Fibroblast of the conjunctiva (primary cell): ENCODE data around the gene MRAP2.

Source experiments
- DNase-seq: peaks from one replicate; pipeline ENCODE4 v3.0.0-alpha.2; 2010; ENCODE audit warnings: low read depth

MRAP2 gene

GRCh38 chr6:84033523-84034451 is at the start of gene MRAP2:
Gene MRAP2, plus strand, starts transcription at chr6:84033772. Its CDS starts 21,547 bp downstream, at chr6:84055319.
- no peak for DNase-seq

DNA sequence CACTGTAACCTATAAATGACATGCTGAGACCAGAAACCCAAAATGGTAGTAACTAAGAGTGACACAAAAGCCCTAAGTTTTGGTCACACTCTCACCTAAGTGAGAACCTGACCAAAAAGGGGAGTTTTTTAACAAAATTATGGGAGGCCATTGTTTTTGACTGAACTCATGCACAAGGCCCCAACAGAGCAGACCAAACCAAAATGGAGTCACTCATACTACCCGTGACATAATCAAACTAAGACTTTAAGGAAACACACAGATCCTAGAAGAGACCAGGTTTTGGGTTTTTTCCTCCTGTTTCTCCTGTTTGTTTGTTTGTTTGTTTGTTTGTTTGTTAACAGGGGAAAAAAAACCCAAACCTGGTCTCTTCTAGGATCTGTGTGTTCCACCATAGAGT is 49.2 kb upstream of the MRAP2 start:
- DNase-seq = no peak

DNA sequence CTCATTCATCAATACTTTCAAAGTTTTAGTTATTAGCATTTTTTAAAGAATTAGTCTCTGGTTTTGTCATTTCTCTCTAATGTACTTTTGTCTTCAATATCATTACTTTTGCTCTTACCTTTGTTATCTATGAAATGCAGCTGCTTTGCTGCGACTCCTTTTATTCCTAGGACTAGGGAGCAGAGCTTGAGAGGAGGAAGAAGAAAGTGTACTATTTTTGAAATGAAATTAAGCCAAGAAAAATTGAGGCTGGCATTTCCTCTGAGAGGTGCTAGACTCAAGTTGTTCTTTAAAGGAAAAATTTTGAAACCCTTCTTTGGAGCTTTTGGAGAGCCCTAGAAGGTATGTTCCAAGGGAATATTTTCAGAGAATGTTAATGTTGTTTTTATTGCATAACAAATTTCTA is 48.3 kb upstream of the MRAP2 start:
- no peak for DNase-seq

DNA sequence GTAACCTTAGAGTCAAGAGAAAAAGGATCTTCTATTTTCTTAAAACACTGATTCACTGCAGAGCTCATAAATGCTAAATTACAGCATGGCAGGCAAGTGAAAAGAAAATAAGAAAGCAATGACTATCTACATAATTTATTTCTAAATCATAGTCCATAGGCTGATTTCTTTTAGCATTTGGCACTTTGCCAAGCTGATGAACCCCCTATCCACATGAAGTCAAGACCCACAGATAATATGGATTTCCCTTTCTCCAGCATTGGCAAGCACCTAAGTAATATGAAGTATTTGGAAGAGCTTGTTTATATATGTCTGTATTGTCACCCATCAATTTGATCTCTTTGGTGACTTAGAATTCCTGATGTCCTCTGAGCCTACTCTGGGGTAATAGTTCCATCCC is 47.9 kb upstream of the MRAP2 start:
- no peak for DNase-seq

DNA sequence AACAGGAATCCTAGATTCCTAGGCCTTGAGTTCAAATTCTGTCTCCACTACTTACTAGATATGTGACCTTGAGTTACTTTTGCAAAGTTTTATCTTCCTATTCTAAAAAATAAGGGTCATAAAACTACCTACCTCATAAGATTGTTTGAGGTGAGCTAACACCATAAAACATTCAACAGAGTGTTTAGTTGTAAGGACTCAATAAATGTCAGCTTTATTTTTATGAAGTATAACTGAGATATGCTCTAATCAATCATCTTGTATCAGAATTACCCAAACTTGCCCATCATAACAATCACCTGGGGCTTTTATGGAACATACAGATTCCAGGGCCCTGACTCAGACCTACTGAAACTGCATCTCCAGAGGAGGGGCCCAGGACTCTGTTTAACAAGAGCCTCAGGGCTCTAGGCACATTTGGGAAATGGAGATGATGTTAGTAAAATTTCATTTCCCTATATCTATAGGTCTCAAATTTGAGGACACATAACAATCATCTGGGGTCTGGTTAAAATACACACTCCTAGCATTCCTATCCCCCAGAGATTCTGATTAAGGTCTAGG is 35.5 kb upstream of the MRAP2 start:
- no peak for DNase-seq

DNA sequence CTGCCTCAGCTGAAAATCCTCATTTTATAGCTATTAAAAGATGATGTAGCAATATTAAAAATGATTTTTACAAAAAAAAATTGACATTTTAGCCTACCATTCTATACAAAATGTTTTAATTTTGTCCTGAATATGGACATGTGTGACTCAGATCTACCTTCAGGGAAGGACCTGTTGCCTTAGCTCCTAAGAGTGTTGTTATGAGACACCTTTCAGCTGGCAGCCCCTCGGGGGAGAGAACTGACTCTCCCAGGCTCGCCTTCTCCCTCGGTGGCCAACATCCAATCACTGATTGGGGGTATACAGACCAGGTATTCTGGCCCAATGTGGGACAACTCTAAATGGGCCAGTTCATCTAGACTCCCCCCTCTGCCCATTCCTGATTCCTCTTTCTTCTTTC is 32.5 kb upstream of the MRAP2 start:
- DNase-seq = no peak

DNA sequence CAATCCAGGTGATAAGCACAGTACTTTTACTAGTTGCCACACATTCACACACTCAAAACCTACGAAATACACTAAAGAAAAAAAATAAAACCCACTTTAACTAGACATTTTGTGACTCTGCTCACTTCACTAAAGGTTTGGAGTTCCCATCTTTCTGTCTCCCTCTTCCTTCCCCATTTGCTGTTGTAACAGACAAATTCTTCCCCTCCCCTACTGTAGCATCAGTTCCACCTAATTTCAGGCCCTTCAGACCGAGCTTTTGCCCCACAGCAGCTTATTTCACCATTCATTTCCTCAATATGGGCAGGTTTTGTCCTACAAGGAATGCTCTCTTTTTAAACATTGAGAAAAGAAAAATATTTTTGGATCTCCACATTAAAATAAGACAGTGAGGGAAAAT is 31.3 kb upstream of the MRAP2 start:
- DNase-seq = no peak

DNA sequence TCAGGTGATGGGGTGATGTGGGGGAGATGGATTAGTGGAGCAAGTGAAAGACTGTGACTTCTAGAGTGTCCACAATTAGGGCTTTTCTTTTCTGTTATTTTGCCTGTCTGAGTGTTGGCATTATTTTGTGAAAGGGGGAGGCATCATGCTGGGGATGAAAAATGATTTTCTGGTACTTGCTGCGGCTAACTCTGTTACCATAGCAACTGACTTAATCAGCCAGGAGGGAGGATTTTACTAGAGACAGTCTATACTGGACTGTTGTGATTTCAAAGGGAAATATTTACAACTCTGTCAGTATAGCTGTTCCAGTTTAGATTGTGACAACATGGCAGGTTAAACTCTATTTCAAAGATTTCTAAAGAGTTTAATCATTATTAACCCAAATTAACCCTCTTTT is 30.4 kb upstream of the MRAP2 start:
- no peak for DNase-seq

GRCh38 chr6:84003654-84004053 is 29.9 kb upstream of the MRAP2 start:
- no peak for DNase-seq

DNA sequence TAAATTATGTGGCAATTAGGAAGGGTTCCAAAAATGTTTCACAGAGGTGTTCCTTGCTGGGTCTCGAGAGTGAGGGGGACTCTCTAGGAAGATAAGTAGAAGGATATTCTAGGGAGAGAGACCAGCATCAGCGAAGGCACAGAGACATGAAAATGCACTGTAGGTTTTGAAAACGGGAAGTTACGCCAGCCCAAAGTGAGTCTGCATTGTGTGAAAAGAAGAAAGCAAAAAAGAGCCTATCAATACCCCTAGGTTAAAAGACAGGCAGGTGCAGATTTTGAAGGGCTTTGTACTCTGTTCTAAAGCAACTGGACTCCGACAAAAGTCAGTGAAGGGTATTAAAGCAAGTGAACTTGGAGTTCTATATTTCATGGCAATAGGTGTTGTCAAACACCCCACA is 25.7 kb upstream of the MRAP2 start:
- DNase-seq = no peak

DNA sequence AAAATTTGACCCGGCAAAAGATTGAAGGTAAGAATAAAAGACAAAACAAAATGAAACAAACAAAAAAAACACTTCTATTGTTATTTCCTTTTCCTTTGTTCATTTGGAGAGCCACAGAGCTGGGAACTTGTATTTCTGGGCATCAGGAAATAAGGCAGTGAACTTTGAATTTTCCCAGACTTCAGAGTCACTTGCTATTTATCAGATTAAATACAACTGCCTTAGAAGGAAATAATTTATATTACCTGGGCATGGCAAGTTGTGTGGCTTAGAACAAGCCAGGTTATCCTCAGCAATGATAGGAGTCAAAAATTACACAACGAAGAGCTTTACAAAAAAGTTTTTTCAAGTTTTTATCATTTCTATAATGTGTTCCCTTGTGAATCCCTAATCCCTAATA is 20.2 kb upstream of the MRAP2 start:
- no peak for DNase-seq

DNA sequence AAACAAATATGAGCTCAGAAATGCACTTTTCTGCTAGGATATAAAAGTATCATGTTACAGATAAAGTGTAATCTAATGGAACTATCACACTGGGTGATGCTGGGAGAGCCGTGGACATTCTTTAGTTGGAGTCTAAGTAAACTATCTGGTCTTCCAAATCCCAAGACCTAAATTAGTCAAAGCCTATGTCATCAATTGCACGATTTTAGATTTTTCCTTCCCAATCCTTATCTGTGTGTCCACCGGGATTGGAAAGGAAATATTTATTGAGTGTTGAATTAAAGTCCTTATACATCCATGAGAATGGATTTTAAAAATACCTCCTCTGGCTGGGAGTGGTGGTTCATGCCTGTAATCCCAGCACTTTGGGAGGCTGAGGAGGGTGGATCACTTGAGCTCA is 19.6 kb upstream of the MRAP2 start:
- no peak for DNase-seq

DNA sequence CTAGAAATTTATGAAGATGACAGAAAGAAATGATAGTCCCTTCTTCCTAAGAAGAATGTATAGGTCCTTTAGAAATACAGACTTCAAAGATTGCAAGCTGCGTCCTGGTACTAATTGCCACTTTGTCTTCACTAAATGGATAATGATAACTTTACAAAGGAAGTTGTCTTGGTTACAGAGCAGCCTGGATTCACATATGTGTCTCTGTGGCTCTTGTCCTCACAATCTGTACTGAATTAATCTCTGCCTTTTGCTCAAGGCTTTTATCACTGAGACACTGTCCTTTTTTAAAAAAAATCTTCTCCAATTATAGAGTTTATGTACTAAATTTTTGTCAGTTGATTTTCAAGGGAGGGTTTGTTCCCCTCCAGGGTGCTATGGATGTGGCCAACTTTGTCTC is 17.5 kb upstream of the MRAP2 start:
- no peak for DNase-seq

GRCh38 chr6:84017709-84018452 is 15.7 kb upstream of the MRAP2 start:
- no peak for DNase-seq

- DNase-seq = no peak
Observed at GRCh38 chr6:84018453-84019061, 15.0 kb upstream of the MRAP2 start.

- DNase-seq = no peak
Observed at GRCh38 chr6:84019141-84019841, 14.3 kb upstream of the MRAP2 start.

DNA sequence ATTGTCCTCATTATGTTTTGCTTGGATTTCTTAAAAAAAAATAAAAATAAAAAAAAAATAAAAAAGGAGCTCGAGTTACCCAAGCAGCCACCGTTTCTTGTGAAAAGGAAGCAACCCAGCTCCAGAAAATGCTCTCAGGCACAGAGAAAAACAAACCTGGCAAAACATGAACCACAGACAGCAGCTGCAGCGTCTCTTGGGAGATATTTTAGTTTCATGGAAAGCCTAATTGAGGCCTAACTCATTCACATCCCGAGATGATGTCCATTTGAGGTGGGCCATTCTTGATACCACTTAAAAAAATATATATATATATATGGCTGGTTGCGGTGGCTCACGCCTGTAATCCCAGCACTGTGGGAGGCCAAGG is 13.7 kb upstream of the MRAP2 start:
- DNase-seq = no peak

- DNase-seq = no peak
Observed at GRCh38 chr6:84021625-84022024, 11.9 kb upstream of the MRAP2 start.

DNA sequence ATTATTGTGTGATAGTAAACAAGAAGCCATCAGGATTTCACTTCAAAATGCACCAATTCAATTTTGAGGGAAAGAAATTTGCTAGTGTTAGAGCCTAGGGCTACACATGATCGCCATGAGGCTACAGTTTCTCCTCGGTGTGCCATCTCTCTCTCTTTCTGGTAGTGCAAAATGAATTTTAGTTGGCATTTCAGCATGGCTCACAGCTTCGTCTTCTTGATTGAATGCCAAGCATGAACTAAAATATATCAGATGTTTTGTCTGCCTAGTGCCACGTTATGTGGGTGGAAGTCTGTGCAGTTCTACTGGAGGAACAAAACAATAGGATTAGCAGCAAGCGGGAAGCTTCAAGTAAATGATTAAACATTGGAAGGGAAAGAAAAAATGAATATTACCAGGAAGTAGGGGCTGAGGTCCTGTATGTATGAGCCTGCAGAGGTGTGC is 6.8 kb upstream of the MRAP2 start:
- no peak for DNase-seq

DNA sequence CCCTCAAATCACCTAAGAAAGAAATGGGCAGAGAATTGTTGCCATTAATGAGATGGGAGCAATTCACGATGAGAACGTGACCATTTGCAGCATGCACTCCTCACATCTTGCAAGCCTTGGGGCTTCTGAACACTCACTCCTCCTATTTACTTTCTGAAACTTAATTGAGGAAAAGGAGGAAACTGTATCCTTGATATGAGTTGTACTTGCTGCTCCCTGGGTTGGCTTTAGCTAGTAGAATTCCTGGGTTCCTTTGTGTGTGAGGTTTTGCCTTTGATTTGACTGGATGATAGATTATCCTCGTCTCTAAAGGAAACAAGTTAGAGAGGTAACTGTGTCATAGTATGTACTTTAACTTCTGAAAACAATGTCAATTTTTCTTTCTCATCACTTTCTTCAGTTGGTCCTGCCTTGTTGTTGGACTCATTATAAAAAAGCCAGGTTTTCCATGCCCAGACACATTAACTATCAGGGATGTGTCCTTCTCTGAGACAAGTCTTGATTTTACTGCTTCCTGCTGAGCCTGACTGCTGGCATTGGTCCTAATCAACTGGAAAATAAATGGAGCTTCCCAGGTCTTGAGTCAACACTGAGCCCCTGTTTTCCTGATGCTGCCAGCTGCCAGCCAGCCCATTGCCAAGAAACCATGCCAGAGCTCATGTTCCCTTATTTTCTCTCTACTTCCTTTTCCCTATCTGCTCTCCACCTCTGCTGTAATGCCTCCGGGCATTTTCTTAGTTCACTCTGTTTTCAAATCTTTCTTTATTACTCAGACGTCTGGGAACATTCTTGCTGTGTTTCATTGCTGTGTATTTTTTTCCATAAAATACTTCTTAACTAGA is 6.0 kb upstream of the MRAP2 start:
- DNase-seq = peak; percentile 35

DNA sequence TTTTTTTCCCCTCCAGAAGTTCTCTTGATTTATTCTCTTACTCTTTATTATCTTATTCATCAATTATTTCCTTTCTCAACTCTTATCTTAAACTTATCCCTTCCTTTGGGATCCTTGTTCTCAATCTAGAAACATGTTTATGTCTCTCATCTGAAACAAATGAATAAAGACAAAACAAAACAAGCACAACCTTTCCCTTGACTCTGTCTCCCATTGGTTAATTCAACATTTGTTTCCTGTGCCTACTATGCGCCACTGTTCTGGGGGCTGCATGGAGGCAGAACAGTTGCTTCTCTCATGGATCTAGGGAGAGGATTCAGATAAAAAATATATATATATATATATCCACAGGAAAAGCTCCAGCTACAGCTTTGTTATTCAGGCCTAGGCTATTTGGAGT is 5.2 kb upstream of the MRAP2 start:
- no peak for DNase-seq
